MM.1S (cell line): ENCODE measurements around the gene ACTR5.

Experiments used
- DNase-seq: peaks from one replicate; pipeline ENCODE4 v3.0.0-alpha.2; 2015
- H2AFZ ChIP-seq: fragments of 300-600 bp; sonication (generic); 2 replicates; pipeline ENCODE4 v1.6.0; 2016; ENCODE audit warnings: antibody characterized with exemption, low read length
- H3F3A ChIP-seq: fragments of 300-600 bp; sonication (generic); 2 replicates; pipeline ENCODE4 v1.6.1; 2016; ENCODE audit warnings: mild to moderate bottlenecking, antibody characterized with exemption, low read length, moderate library complexity, mixed read lengths; ENCODE audit not compliant: insufficient read depth
- H3K27ac ChIP-seq: fragments of 300-600 bp; sonication (generic); 2 replicates; pipeline ENCODE4 v1.5.1; 2016; ENCODE audit warnings: mild to moderate bottlenecking, low read length
- H3K27me3 ChIP-seq: fragments of 300-600 bp; sonication (generic); replicated peaks from 2 replicates; pipeline ENCODE4 v1.6.0; 2016; ENCODE audit warnings: low read length; ENCODE audit not compliant: insufficient read depth
- H3K36me3 ChIP-seq: fragments of 300-600 bp; sonication (generic); replicated peaks from 2 replicates; pipeline ENCODE4 v1.6.1; 2016; ENCODE audit warnings: mild to moderate bottlenecking, low read length, mixed read lengths; ENCODE audit not compliant: insufficient read depth
- H3K4me1 ChIP-seq: fragments of 300-600 bp; sonication (generic); 2 replicates; pipeline ENCODE4 v1.6.1; 2016; ENCODE audit warnings: low read length, mixed read lengths
- H3K4me2 ChIP-seq: fragments of 300-600 bp; sonication (generic); 2 replicates; pipeline ENCODE4 v1.6.0; 2016; ENCODE audit warnings: low read depth, low read length
- H3K4me3 ChIP-seq: fragments of 300-600 bp; sonication (generic); 2 replicates; pipeline ENCODE4 v1.5.1; 2016; ENCODE audit warnings: low read length, mixed read lengths
- H3K79me2 ChIP-seq: fragments of 300-600 bp; sonication (generic); 2 replicates; pipeline ENCODE4 v1.6.1; 2016; ENCODE audit warnings: mixed run types, low read length, mixed read lengths
- H3K9ac ChIP-seq: fragments of 300-600 bp; sonication (generic); 2 replicates; pipeline ENCODE4 v1.6.1; 2016; ENCODE audit warnings: low read length, mixed read lengths
- H3K9me2 ChIP-seq: fragments of 300-600 bp; sonication (generic); replicated peaks from 2 replicates; pipeline ENCODE4 v1.6.1; 2016; ENCODE audit warnings: mild to moderate bottlenecking, low read length, mixed read lengths; ENCODE audit not compliant: insufficient read depth
- H3K9me3 ChIP-seq: fragments of 300-600 bp; sonication (generic); replicated peaks from 2 replicates; pipeline ENCODE4 v1.6.1; 2016; ENCODE audit warnings: mild to moderate bottlenecking, low read length, mixed read lengths; ENCODE audit not compliant: insufficient read depth
- H4K20me1 ChIP-seq: fragments of 300-600 bp; sonication (generic); 2 replicates; pipeline ENCODE4 v1.6.1; 2016; ENCODE audit warnings: mild to moderate bottlenecking, low read length, moderate library complexity, mixed read lengths; ENCODE audit not compliant: insufficient read depth
- CTCF ChIP-seq: fragments of 300-600 bp; sonication (generic); IDR thresholded peaks from 2 replicates; pipeline ENCODE4 v1.5.1; 2016; ENCODE audit warnings: antibody characterized with exemption, low read length, mixed read lengths
- EZH2 ChIP-seq: fragments of 300-600 bp; sonication (generic); optimal IDR thresholded peaks from 2 replicates; pipeline ENCODE3; 2017; ENCODE audit warnings: low read depth, mild to moderate bottlenecking, antibody characterized with exemption, low read length, mixed read lengths
- EZH2phosphoT487 ChIP-seq: fragments of 300-600 bp; sonication (generic); IDR thresholded peaks from 2 replicates; pipeline ENCODE4 v1.6.1; 2018; ENCODE audit warnings: antibody characterized with exemption, low read length

The ACTR5 gene

GRCh38 chr20:38798266-38798665 lies 50.0 kb downstream of the ACTR5 start:
- H3K27ac ChIP-seq, result no peak overlapping the region
- H3K4me3 ChIP-seq, result no peak overlapping the region
- H3K27me3 ChIP-seq, result no peaks in the 10 kb centered on the region
- no peaks in the 10 kb centered on the region for H3F3A ChIP-seq
- no peak overlapping the region for H3K9ac ChIP-seq
- no peak overlapping the region for H3K4me2 ChIP-seq
- no peaks in the 10 kb centered on the region for H3K36me3 ChIP-seq
- no peaks in the 10 kb centered on the region for H4K20me1 ChIP-seq
- H3K79me2 ChIP-seq, result no peaks in the 10 kb centered on the region
- no peak overlapping the region for H2AFZ ChIP-seq
- DNase-seq, result no peak
- no peaks in the 10 kb centered on the region for H3K9me3 ChIP-seq
- TF ChIP-seq EZH2, result no peak
- TF ChIP-seq EZH2phosphoT487, result no peak
- no peak for TF ChIP-seq CTCF
- H3K9me2 ChIP-seq, result no peaks in the 10 kb centered on the region
- H3K4me1 ChIP-seq, result no peaks in the 10 kb centered on the region

GRCh38 chr20:38799203-38799602 lies 50.9 kb downstream of the ACTR5 start:
- H3K9me2 ChIP-seq, result no peaks in the 10 kb centered on the region
- no peaks in the 10 kb centered on the region for H3K36me3 ChIP-seq
- no peaks in the 10 kb centered on the region for H3K9me3 ChIP-seq
- H3K27me3 ChIP-seq, result no peaks in the 10 kb centered on the region
- TF ChIP-seq EZH2phosphoT487, result no peak
- TF ChIP-seq EZH2, result no peak
- TF ChIP-seq CTCF, result no peak
- H3K4me3 ChIP-seq, result no peak overlapping the region
- H3F3A ChIP-seq, result no peaks in the 10 kb centered on the region
- H3K4me2 ChIP-seq, result no peak overlapping the region
- no peak overlapping the region for H2AFZ ChIP-seq
- H3K27ac ChIP-seq, result no peak overlapping the region
- DNase-seq, result no peak
- no peaks in the 10 kb centered on the region for H3K4me1 ChIP-seq
- H4K20me1 ChIP-seq, result no peaks in the 10 kb centered on the region
- H3K79me2 ChIP-seq, result no peaks in the 10 kb centered on the region
- H3K9ac ChIP-seq, result no peak overlapping the region

DNA sequence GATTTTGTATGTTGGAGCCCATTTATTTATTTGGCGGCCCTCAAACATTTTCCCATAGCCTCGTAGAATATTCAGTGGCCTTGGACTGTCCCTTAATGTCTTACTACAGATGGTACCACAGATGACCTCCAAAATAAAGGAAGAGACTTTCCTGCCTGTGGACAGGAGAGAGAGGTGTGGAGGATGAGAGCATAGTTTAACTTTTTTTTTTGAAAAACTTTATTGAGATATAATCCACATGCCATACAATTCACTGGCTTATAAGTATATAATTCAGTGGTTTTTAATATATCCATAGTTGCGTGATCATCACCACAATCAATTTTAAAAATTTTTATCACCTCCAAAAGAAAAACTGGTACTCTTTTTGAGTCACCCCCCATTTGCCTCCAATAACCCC lies 52.6 kb downstream of the ACTR5 start:
- H2AFZ ChIP-seq, result no peak overlapping the region
- no peaks in the 10 kb centered on the region for H3K9me2 ChIP-seq
- H3K4me3 ChIP-seq, result no peak overlapping the region
- H3K4me2 ChIP-seq, result no peak overlapping the region
- H3F3A ChIP-seq, result peaks cover 10% of the 10 kb centered on the region; the same call in 1 of the 2 replicates
- no peak overlapping the region for H3K27ac ChIP-seq
- no peak overlapping the region for H3K9ac ChIP-seq
- peaks cover 9% of the 10 kb centered on the region for H3K4me1 ChIP-seq
- no peaks in the 10 kb centered on the region for H3K27me3 ChIP-seq
- no peaks in the 10 kb centered on the region for H3K36me3 ChIP-seq
- peaks cover 9% of the 10 kb centered on the region for H3K79me2 ChIP-seq
- no peaks in the 10 kb centered on the region for H3K9me3 ChIP-seq
- no peak for TF ChIP-seq CTCF
- TF ChIP-seq EZH2, result no peak
- TF ChIP-seq EZH2phosphoT487, result no peak
- DNase-seq, result no peak
- H4K20me1 ChIP-seq, result no peaks in the 10 kb centered on the region

DNA sequence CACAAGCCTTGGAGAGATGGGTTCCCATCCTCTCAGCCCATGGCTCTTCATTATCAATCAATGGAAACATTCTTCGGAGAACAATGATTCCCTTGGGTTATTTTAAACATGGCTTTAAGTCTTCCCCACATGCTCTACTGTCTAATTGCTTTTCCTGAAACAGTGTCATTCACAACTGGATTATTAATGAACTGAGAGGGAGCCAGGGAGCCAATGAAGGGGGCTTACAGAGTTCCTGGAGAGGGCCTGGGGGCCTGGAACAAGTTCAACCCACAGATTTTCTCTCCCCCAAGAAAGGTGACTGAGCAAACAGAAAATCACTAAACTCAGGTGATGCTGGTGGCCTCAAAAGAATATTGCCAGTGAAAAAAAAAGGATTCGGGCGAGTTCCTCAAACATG lies 56.0 kb downstream of the ACTR5 start:
- Histone ChIP-seq H3K27me3 (no peaks in the 10 kb centered on the region), H3K9me3 (no peaks in the 10 kb centered on the region), H3K9ac (no peak overlapping the region), H3F3A (peaks cover 10% of the 10 kb centered on the region), H3K4me2 (no peak overlapping the region), H3K27ac (peak overlapping the region; percentile 54; the same call in 1 of the 2 replicates), H3K79me2 (peaks cover 42% of the 10 kb centered on the region), H3K4me1 (peaks cover 26% of the 10 kb centered on the region), H3K36me3 (no peaks in the 10 kb centered on the region), H3K9me2 (no peaks in the 10 kb centered on the region), H3K4me3 (no peak overlapping the region), H2AFZ (no peak overlapping the region), H4K20me1 (no peaks in the 10 kb centered on the region)
- TF ChIP-seq CTCF, result no peak
- TF ChIP-seq EZH2phosphoT487, result no peak
- TF ChIP-seq EZH2, result no peak
- DNase-seq, result no peak
